ENCODE results near the gene DDX55.

GRCh38 chr12:123654129-123654701 is 52.3 kb downstream of the DDX55 start:
- TF ChIP-seq POLR2A (IDR thresholded peaks at IDR 0.05) (no peak), CTCF (IDR thresholded peaks at IDR 0.05) (no peak)

Data from adrenal gland (tissue), 5 donors.